Liver (tissue), 9 donors: ENCODE results near the gene CLDN5. TPM values are rescaled to one million over a fixed set of nuclear protein-coding genes. Genes with fewer than 3 reads are reported as not detected.

Source experiments
- DNase-seq: peaks from one replicate; pipeline ENCODE4 v3.0.0-alpha.2; 2017; ENCODE audit warnings: low spot score
- H3K27ac ChIP-seq, 2 donors: one replicate each; pipeline ENCODE4 v1.7.0; 2013; ENCODE audit warnings: inconsistent platforms in 2 of 2, low read length in 2 of 2, control low read depth in 1 of 2, low read depth in 1 of 2, mild to moderate bottlenecking in 1 of 2
- H3K27me3 ChIP-seq, 4 donors: one replicate each; pipeline versions ENCODE4 v1.6.1 to v1.7.0; 2013; ENCODE audit warnings: low read length in 3 of 4, inconsistent platforms in 1 of 4, mild to moderate bottlenecking in 1 of 4, moderate library complexity in 1 of 4; ENCODE audit not compliant: control insufficient read depth in 4 of 4, insufficient read depth in 4 of 4
- H3K36me3 ChIP-seq, 4 donors: one replicate each; pipeline versions ENCODE4 v1.6.1 to v1.7.0; 2013; ENCODE audit warnings: low read length in 3 of 4, mild to moderate bottlenecking in 3 of 4, low read depth in 1 of 4, moderate library complexity in 1 of 4; ENCODE audit not compliant: control insufficient read depth in 4 of 4, insufficient read depth in 3 of 4
- H3K4me1 ChIP-seq, 4 donors: one replicate each; pipeline versions ENCODE4 v1.6.1 to v1.7.0; 2013; ENCODE audit warnings: low read length in 3 of 4, mild to moderate bottlenecking in 3 of 4, moderate library complexity in 1 of 4; ENCODE audit not compliant: control insufficient read depth in 4 of 4, insufficient read depth in 4 of 4
- H3K4me3 ChIP-seq, 3 donors: one replicate each; pipeline versions ENCODE4 v1.6.1 to v1.7.0; 2013; ENCODE audit warnings: low read length in 3 of 3, control low read depth in 1 of 3, low read depth in 1 of 3, mild to moderate bottlenecking in 1 of 3
- H3K9ac ChIP-seq, 2 donors: one replicate each; pipeline ENCODE4 v1.7.0; 2013; ENCODE audit warnings: low read length in 2 of 2, mild to moderate bottlenecking in 2 of 2, moderate library complexity in 2 of 2, control low read depth in 1 of 2, low read depth in 1 of 2
- H3K9me3 ChIP-seq, 4 donors: one replicate each; pipeline versions ENCODE4 v1.6.1 to v1.7.0; 2013; ENCODE audit warnings: low read length in 3 of 4; ENCODE audit not compliant: control insufficient read depth in 4 of 4
- ATF3 ChIP-seq: IDR thresholded peaks from 2 replicates; pipeline ENCODE4 v1.6.1; 2016; ENCODE audit warnings: antibody characterized with exemption
- CTCF ChIP-seq: fragments of 150-350 bp; IDR thresholded peaks from 2 replicates; pipeline ENCODE4 v1.5.1; 2017; ENCODE audit warnings: improper control_type of control experiment, low read depth, low read length; ENCODE audit not compliant: missing input control
- EGR1 ChIP-seq, 2 donors: IDR thresholded peaks; 2 replicates each; pipeline ENCODE4 v1.6.1; 2016 to 2018; ENCODE audit warnings: antibody characterized with exemption in 2 of 2, low read depth in 2 of 2
- FOXA1 ChIP-seq: IDR thresholded peaks from 2 replicates; pipeline ENCODE4 v1.6.1; 2016; ENCODE audit warnings: antibody characterized with exemption
- FOXA2 ChIP-seq: IDR thresholded peaks from 2 replicates; pipeline ENCODE4 v1.6.1; 2016; ENCODE audit warnings: antibody characterized with exemption
- GABPA ChIP-seq, 2 donors: IDR thresholded peaks in 1 of 2; conservative IDR thresholded peaks in 1 of 2; 2 replicates each; pipeline ENCODE4 v1.6.1; 2016; ENCODE audit warnings: antibody characterized with exemption in 2 of 2, mild to moderate bottlenecking in 1 of 2, moderate library complexity in 1 of 2
- HNF4A ChIP-seq, 2 donors: conservative IDR thresholded peaks; 2 replicates each; pipeline ENCODE4 v1.6.1; 2016; ENCODE audit warnings: antibody characterized with exemption in 2 of 2, mild to moderate bottlenecking in 2 of 2
- HNF4G ChIP-seq: IDR thresholded peaks from 2 replicates; pipeline ENCODE4 v1.6.1; 2016; ENCODE audit warnings: antibody characterized with exemption
- JUND ChIP-seq, 2 donors: IDR thresholded peaks; 2 replicates each; pipeline ENCODE4 v1.6.1; 2016; ENCODE audit warnings: antibody characterized with exemption in 2 of 2
- NR2F2 ChIP-seq: IDR thresholded peaks from 2 replicates; pipeline ENCODE4 v1.6.1; 2016; ENCODE audit warnings: antibody characterized with exemption
- RAD21 ChIP-seq, 2 donors: IDR thresholded peaks; 2 replicates each; pipeline ENCODE4 v1.6.1; 2016; ENCODE audit warnings: antibody characterized with exemption in 2 of 2, mild to moderate bottlenecking in 2 of 2
- RXRA ChIP-seq, 2 donors: IDR thresholded peaks; 2 replicates each; pipeline ENCODE4 v1.6.1; 2017 to 2018; ENCODE audit warnings: antibody characterized with exemption in 2 of 2, mild to moderate bottlenecking in 1 of 2
- SP1 ChIP-seq: IDR thresholded peaks from 2 replicates; pipeline ENCODE4 v1.6.1; 2018; ENCODE audit warnings: antibody characterized with exemption, mild to moderate bottlenecking
- TAF1 ChIP-seq: conservative IDR thresholded peaks from 2 replicates; pipeline ENCODE4 v1.6.1; 2016; ENCODE audit warnings: antibody characterized with exemption, mild to moderate bottlenecking
- YY1 ChIP-seq: IDR thresholded peaks from 2 replicates; pipeline ENCODE4 v1.6.1; 2016; ENCODE audit warnings: antibody characterized with exemption, mild to moderate bottlenecking
- ZBTB33 ChIP-seq: IDR thresholded peaks from 2 replicates; pipeline ENCODE4 v1.6.1; 2016; ENCODE audit warnings: antibody characterized with exemption
- WGBS: extraction: QIAGEN DNeasy Blood & Tissue Kit; methylation state at CpG from one replicate; pipeline ENCODE4 v1.1.7; 2013; 5-methylcytosine and 5-hydroxymethylcytosine counted together
- polyA plus RNA-seq, 2 donors: library from polyadenylated mRNA; stranded (reverse) in 1 of 2; unstranded in 1 of 2; fragments of 200-250 nt in 1 of 2; fragments of >200 nt in 1 of 2; fragmentation: Nextera tagmentation in 1 of 2; extraction: Ambion mirVana in 1 of 2; gene quantifications; one replicate each; pipeline versions ENCODE4 v1.2.1 to v1.2.3, GENCODE V29; 2013 to 2015
- total RNA-seq, 2 donors: library from RNA; depleted of rRNA; stranded (reverse); fragments of >200 nt; gene quantifications; one replicate each; pipeline ENCODE4 v1.2.3, GENCODE V29; 2014
- TF ChIP-seq, protein P1 (sequence below): IDR thresholded peaks from 2 replicates; pipeline ENCODE4 v1.6.1; 2016; ENCODE audit warnings: antibody characterized with exemption, mild to moderate bottlenecking
- donor health status: healthy.
- donor health status: healthy.
- donor health status: healthy.
- donor health status: healthy.
- donor health status: healthy.

The CLDN5 gene
- total and polyA plus RNA-seq, 4 donors = 15.6 to 31.5 (median 22.4) TPM

DNA sequence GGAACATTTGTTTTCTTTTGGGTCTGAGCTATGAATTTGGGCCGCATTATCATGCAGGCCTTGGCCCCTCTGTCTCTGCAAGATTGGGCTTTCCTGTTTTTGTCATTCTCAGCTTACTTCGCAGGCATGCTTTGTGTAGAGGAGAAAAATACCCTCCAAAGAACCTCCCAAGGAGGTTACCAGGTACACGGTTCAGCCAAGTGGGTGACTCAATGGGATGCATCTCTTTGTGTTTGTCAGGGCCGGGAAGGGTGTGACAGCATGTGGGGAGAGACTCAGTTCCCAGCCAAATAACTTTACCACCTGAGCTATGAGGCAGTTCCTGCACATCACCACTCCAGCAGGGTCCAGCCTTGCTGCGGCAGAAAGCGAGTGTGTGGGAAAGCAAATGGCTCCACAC lies 47.8 kb upstream of the CLDN5 start:
- Histone ChIP-seq H3K9ac (no peak overlapping the region), H3K36me3 (no peaks in the 10 kb centered on the region), H3K4me3 (no peak overlapping the region), H3K4me1 (no peaks in the 10 kb centered on the region), H3K27me3 (no peaks in the 10 kb centered on the region), H3K27ac (no peak overlapping the region), H3K9me3 (no peaks in the 10 kb centered on the region)
- 87% methylated on average over 6 of the region's 6 CpGs for WGBS
- DNase-seq = no peak
- TF ChIP-seq HNF4A (conservative IDR thresholded peaks at IDR 0.05) (no peak), EGR1 (IDR thresholded peaks at IDR 0.05; ENCODE audit: low read depth in 2 of 2) (no peak), HNF4G (no peak), JUND (IDR thresholded peaks at IDR 0.05) (no peak), NR2F2 (no peak), ATF3 (no peak), GABPA (IDR thresholded peaks at IDR 0.05 in 1 of 2, conservative IDR thresholded peaks at IDR 0.05 in 1 of 2) (no peak), SP1 (no peak), CTCF (no peak), RXRA (IDR thresholded peaks at IDR 0.05) (no peak), ZBTB33 (no peak), FOXA2 (no peak), YY1 (no peak), RAD21 (IDR thresholded peaks at IDR 0.05) (no peak)
- TF ChIP-seq, protein P1, sequence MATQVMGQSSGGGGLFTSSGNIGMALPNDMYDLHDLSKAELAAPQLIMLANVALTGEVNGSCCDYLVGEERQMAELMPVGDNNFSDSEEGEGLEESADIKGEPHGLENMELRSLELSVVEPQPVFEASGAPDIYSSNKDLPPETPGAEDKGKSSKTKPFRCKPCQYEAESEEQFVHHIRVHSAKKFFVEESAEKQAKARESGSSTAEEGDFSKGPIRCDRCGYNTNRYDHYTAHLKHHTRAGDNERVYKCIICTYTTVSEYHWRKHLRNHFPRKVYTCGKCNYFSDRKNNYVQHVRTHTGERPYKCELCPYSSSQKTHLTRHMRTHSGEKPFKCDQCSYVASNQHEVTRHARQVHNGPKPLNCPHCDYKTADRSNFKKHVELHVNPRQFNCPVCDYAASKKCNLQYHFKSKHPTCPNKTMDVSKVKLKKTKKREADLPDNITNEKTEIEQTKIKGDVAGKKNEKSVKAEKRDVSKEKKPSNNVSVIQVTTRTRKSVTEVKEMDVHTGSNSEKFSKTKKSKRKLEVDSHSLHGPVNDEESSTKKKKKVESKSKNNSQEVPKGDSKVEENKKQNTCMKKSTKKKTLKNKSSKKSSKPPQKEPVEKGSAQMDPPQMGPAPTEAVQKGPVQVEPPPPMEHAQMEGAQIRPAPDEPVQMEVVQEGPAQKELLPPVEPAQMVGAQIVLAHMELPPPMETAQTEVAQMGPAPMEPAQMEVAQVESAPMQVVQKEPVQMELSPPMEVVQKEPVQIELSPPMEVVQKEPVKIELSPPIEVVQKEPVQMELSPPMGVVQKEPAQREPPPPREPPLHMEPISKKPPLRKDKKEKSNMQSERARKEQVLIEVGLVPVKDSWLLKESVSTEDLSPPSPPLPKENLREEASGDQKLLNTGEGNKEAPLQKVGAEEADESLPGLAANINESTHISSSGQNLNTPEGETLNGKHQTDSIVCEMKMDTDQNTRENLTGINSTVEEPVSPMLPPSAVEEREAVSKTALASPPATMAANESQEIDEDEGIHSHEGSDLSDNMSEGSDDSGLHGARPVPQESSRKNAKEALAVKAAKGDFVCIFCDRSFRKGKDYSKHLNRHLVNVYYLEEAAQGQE = no peak

GRCh38 chr22:19571207-19571795 lies 47.1 kb upstream of the CLDN5 start:
- no peak overlapping the region for H3K27ac ChIP-seq

More at GRCh38 chr22:19571207-19571795, 47.1 kb upstream of the CLDN5 start:
- Histone ChIP-seq H3K36me3 (no peaks in the 10 kb centered on the region), H3K4me1 (no peaks in the 10 kb centered on the region), H3K9ac (no peak overlapping the region), H3K9me3 (no peaks in the 10 kb centered on the region), H3K4me3 (no peak overlapping the region), H3K27me3 (no peaks in the 10 kb centered on the region)
- no peak for TF ChIP-seq TAF1
- no peak for TF ChIP-seq SP1
- TF ChIP-seq HNF4G = no peak
- TF ChIP-seq JUND (IDR thresholded peaks at IDR 0.05) = no peak
- TF ChIP-seq GABPA (IDR thresholded peaks at IDR 0.05 in 1 of 2, conservative IDR thresholded peaks at IDR 0.05 in 1 of 2) = no peak
- no peak for TF ChIP-seq FOXA1
- WGBS = 78% methylated on average over 5 of the region's 5 CpGs
- no peak for DNase-seq
